ENCODE data around the gene SLC9A7. TPM values are rescaled to one million over a fixed set of nuclear protein-coding genes. Genes with fewer than 3 reads are reported as not detected.

SLC9A7 gene
- total RNA-seq, 2 donors from 2014 or later: 6.5 to 7.5 TPM

- H3K4me1 ChIP-seq: no peaks in the 10 kb centered on the region
- no peaks in the 10 kb centered on the region for H3K36me3 ChIP-seq
- no peak for TF ChIP-seq CTCF (IDR thresholded peaks at IDR 0.05)
Observed at GRCh38 chrX:46770817-46771163, 11.9 kb upstream of the SLC9A7 start.

GRCh38 chrX:46770000-46770816 lies 11.3 kb upstream of the SLC9A7 start:
- DNase-seq (ENCODE audit: low spot score): no peak
- Histone ChIP-seq H3K27ac (no peak overlapping the region), H3K4me3 (no peak overlapping the region), H3K27me3 (no peaks in the 10 kb centered on the region), H3K36me3 (no peaks in the 10 kb centered on the region), H3K9me3 (no peaks in the 10 kb centered on the region), H3K4me1 (no peaks in the 10 kb centered on the region)
- no peak for TF ChIP-seq CTCF (IDR thresholded peaks at IDR 0.05)

More at GRCh38 chrX:46770817-46771163, 11.9 kb upstream of the SLC9A7 start:
- H3K9me3 ChIP-seq: no peaks in the 10 kb centered on the region
- no peaks in the 10 kb centered on the region for H3K27me3 ChIP-seq
- no peak for DNase-seq (ENCODE audit: low spot score)
- H3K4me3 ChIP-seq: no peak overlapping the region
- no peak overlapping the region for H3K27ac ChIP-seq

- no peak for TF ChIP-seq CTCF (IDR thresholded peaks at IDR 0.05)
Observed at GRCh38 chrX:46762963-46763362, 4.0 kb upstream of the SLC9A7 start.

GRCh38 chrX:46759645-46759974 lies 692 bp upstream of the SLC9A7 start:
- H3K27ac ChIP-seq: no peak overlapping the region
- H3K4me3 ChIP-seq: peak overlapping the region in 1 of 2 donors; percentile 55
- no peaks in the 10 kb centered on the region for H3K27me3 ChIP-seq
- H3K9me3 ChIP-seq: peaks cover 3 to 14% of the 10 kb centered on the region in 2 donors
- no peaks in the 10 kb centered on the region for H3K36me3 ChIP-seq
- DNase-seq (ENCODE audit: low spot score): no peak
- no peaks in the 10 kb centered on the region for H3K4me1 ChIP-seq
- TF ChIP-seq CTCF (IDR thresholded peaks at IDR 0.05): no peak

More at GRCh38 chrX:46762963-46763362, 4.0 kb upstream of the SLC9A7 start:
- H3K36me3 ChIP-seq: no peaks in the 10 kb centered on the region
- no peak for DNase-seq (ENCODE audit: low spot score)
- no peak overlapping the region for H3K27ac ChIP-seq
- no peaks in the 10 kb centered on the region for H3K4me1 ChIP-seq
- no peaks in the 10 kb centered on the region for H3K27me3 ChIP-seq
- no peak overlapping the region for H3K4me3 ChIP-seq
- H3K9me3 ChIP-seq: peaks cover 3 to 14% of the 10 kb centered on the region in 2 donors

GRCh38 chrX:46758163-46758955 lies 559 bp downstream of the SLC9A7 start:
- TF ChIP-seq CTCF (IDR thresholded peaks at IDR 0.05): no peak
- Histone ChIP-seq H3K9me3 (peaks cover 3 to 14% of the 10 kb centered on the region in 2 donors), H3K4me3 (peak overlapping the region; percentile 47 to 55), H3K36me3 (no peaks in the 10 kb centered on the region), H3K27me3 (no peaks in the 10 kb centered on the region), H3K27ac (peak overlapping the region in 1 of 2 donors; percentile 26), H3K4me1 (no peaks in the 10 kb centered on the region)
- no peak for DNase-seq (ENCODE audit: low spot score)
